ENCODE results near the gene REC8.

Gene REC8

GRCh38 chr14:24138396-24139271 lies 33.2 kb upstream of the REC8 start:
- no peak for DNase-seq (ENCODE audit: extremely low read depth, low read depth)
- no peak for TF ChIP-seq CTCF (IDR thresholded peaks at IDR 0.05; ENCODE audit: low read depth, low read length, missing control alignments)
- H3K4me3 ChIP-seq (replicated peaks; ENCODE audit: low read depth, low read length) = no peak overlapping the region

DNA sequence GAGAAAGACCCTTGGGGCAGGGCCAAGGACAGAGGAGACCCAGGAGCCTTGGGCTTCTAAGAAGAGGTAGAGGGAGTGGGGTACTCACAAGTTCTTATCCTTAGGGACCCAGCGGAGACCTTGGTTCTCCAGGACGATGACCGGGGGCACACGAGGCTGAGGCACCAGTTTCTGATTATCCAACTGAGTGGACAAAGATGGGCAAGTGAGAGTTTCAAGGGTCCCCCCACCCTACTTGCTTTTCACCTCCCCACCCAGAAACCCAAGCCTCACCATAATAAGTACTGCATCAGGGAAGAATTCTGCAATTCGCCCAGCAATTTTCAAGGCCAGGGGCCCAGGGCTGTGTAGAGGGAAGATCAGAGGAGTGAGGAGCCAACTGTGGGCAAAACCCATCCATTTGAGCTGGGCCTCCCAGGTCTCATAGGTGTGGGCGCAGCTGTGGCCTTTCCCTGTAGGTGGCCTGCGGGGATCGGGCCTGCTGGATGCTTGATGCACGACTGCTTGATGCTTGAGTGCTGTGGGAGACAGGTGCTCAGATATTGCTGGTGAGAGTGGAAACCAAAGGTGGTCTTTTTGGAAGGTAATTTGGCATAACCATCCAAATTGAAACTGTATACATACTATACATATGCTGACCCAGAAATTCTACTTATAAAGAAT lies 32.5 kb upstream of the REC8 start:
- TF ChIP-seq CTCF (IDR thresholded peaks at IDR 0.05; ENCODE audit: low read depth, low read length, missing control alignments) = no peak

DNA sequence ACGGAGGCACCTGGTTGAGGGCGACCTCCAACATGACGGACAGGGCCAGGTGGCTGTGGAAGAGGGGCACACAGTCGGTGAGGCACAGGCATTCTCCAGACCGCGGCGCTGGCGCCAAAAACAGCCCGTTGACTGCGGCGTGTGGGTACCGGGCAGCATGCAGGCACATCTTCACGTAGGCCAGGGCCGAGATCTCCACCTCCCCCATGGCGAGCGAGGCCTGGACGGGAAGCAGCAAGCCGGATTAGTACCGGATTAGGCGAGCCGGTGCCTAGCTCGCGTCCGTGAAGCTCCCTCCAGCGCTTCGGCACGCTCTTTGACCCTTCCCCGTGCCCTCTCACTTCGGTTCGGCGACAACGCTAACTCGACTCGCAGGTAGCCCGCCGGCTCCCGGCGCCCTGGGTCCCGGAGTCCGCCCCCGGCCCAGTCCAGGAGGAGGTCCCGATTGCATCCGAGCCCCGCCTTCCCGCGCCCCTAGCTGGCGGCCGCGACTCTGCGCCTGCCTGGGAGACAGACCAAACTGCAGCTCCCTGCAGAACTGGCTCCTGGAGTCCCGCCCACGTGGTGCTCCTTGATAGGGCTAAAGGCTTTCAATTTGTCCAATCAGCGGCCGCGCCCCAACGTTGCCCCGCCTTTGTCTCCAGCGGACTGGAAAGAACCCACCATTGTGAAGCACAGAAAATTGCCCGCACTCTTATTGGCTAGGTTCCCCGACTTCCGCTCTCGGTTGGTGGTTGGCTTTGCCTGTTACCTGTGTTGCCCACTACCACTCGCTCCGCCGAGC lies 30.6 kb upstream of the REC8 start, which contains the start of gene EMC9:
TSS of gene EMC9 (minus strand) at position 495 of the 784 bp plus-strand sequence. CDS start at position 208, 287 bp downstream.
- peak; percentile 28 for TF ChIP-seq CTCF (IDR thresholded peaks at IDR 0.05; ENCODE audit: low read depth, low read length, missing control alignments)
- DNase-seq (ENCODE audit: extremely low read depth, low read depth) = peak; percentile 99
- peak within 1 kb of the TSS; percentile 81 for H3K4me3 ChIP-seq (replicated peaks; ENCODE audit: low read depth, low read length)

More for the DNA sequence above, 32.5 kb upstream of the REC8 start:
- peak overlapping the region; percentile 81 for H3K4me3 ChIP-seq (replicated peaks; ENCODE audit: low read depth, low read length)
- no peak for DNase-seq (ENCODE audit: extremely low read depth, low read depth)

DNA sequence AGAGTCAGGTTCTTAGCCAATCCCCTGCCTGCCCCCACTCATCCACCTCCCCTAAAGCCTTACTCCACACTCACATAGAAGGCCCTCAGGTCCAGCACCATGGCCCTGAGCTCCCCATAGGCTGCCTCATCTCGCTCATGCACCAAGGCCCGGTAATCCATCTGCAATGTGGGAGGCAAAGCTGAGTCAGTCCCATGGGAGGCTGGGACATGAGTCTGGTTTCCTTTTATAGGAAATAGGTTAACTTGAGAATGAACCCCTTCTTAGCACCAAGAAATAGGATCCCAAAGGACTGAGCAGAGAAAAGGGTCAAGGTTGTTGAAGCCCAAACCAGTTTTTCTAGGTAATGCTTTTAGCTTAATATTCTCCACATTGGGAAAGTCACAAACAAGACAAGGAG lies 28.4 kb upstream of the REC8 start:
- TF ChIP-seq CTCF (IDR thresholded peaks at IDR 0.05; ENCODE audit: low read depth, low read length, missing control alignments) = no peak
- H3K4me3 ChIP-seq (replicated peaks; ENCODE audit: low read depth, low read length) = no peak overlapping the region
- DNase-seq (ENCODE audit: extremely low read depth, low read depth) = no peak

DNA sequence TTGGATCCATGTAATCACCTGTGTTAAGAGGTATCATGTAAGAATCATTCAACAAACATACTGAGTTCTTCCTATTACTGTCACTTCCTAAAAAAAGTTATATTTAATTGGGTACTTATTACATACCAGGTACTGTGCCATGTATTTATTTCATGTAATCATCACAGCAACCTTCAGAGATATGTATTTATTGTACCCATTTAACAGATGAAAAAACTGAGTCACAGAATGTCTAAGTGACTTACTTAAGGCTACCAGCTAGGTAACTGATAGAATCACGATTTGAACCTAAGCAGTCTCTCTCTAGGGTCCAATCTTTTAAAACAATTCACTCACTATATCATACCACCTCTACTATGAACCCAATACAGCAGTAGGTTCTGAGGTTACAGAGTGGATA lies 27.4 kb upstream of the REC8 start:
- no peak for TF ChIP-seq CTCF (IDR thresholded peaks at IDR 0.05; ENCODE audit: low read depth, low read length, missing control alignments)
- H3K4me3 ChIP-seq (replicated peaks; ENCODE audit: low read depth, low read length) = no peak overlapping the region

DNA sequence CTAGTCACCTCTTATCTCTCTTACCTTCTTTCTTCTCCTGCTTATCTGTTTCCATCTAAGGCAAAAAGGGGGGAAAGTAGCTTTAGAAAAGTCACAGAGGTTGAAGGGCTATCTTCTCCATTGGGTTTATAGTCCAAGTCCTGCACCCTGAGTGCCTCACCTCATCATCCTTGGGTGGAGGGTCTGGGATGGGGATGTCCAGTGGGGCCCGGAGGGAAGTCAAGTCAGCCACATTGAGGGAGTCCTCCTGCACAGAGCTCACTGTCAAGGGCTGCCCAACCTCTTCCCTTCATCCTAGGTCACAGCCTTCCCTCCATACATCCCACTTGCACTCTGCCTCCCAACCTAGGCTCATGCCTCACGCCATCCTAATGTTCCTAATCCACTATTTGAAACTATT lies 26.7 kb upstream of the REC8 start:
- no peak for DNase-seq (ENCODE audit: extremely low read depth, low read depth)
- H3K4me3 ChIP-seq (replicated peaks; ENCODE audit: low read depth, low read length) = peak overlapping the region; percentile 75
- no peak for TF ChIP-seq CTCF (IDR thresholded peaks at IDR 0.05; ENCODE audit: low read depth, low read length, missing control alignments)

More for the DNA sequence above, 27.4 kb upstream of the REC8 start:
- DNase-seq (ENCODE audit: extremely low read depth, low read depth) = no peak

Data from HFF-Myc (cell line).